Mesenchymal stem cell (in vitro differentiated cells and primary cell): ENCODE measurements around the gene MCM3AP.
A peak's percentile ranks its signal among the peaks of the same experiment; 100 is the strongest.

Experiments
- DNase-seq: peaks from one replicate; pipeline ENCODE4 v3.0.0-alpha.2; 2013
- H2AFZ ChIP-seq: one replicate; pipeline ENCODE4 v1.6.1; 2013; ENCODE audit warnings: low read depth, mild to moderate bottlenecking, control low read depth, inconsistent platforms, low read length, moderate library complexity
- H2AK5ac ChIP-seq: 2 replicates; pipeline ENCODE4 v1.6.1; 2013; ENCODE audit warnings: low read length, moderate library complexity, mild to moderate bottlenecking, inconsistent platforms; ENCODE audit not compliant: severe bottlenecking
- H2BK120ac ChIP-seq: one replicate; pipeline ENCODE4 v1.6.1; 2013; ENCODE audit warnings: low read depth, mild to moderate bottlenecking, inconsistent platforms, low read length, moderate library complexity
- H2BK12ac ChIP-seq, 2 experiments: one replicate each; pipeline ENCODE4 v1.6.1; 2013; ENCODE audit warnings: inconsistent platforms in 2 of 2, low read length in 2 of 2, mild to moderate bottlenecking in 2 of 2, moderate library complexity in 2 of 2, control low read depth in 1 of 2
- H2BK15ac ChIP-seq: one replicate; pipeline ENCODE4 v1.6.1; 2013; ENCODE audit warnings: mild to moderate bottlenecking, low read depth, inconsistent platforms; ENCODE audit not compliant: poor library complexity, severe bottlenecking
- H2BK5ac ChIP-seq: 2 replicates; pipeline ENCODE4 v1.6.1; 2013; ENCODE audit warnings: low read depth, mild to moderate bottlenecking, low read length, control low read depth, inconsistent platforms; ENCODE audit not compliant: poor library complexity, severe bottlenecking
- H3K14ac ChIP-seq, 2 experiments: one replicate each; pipeline ENCODE4 v1.6.1; 2013; ENCODE audit warnings: inconsistent platforms in 2 of 2, low read length in 2 of 2, control low read depth in 1 of 2, mild to moderate bottlenecking in 1 of 2, moderate library complexity in 1 of 2
- H3K18ac ChIP-seq, 2 experiments: one replicate each; pipeline ENCODE4 v1.6.1; 2013; ENCODE audit warnings: inconsistent platforms in 2 of 2, low read length in 2 of 2, control low read depth in 1 of 2, low read depth in 1 of 2, mild to moderate bottlenecking in 1 of 2
- H3K23ac ChIP-seq, 2 experiments: one replicate each; pipeline ENCODE4 v1.6.1; 2013; ENCODE audit warnings: inconsistent platforms in 2 of 2, low read length in 2 of 2, mild to moderate bottlenecking in 2 of 2, moderate library complexity in 2 of 2, control low read depth in 1 of 2
- H3K27ac ChIP-seq: 2 replicates; pipeline ENCODE4 v1.5.1; 2013; ENCODE audit warnings: mild to moderate bottlenecking, moderate library complexity, low read length, control low read depth, inconsistent platforms; ENCODE audit not compliant: poor library complexity, severe bottlenecking
- H3K27me3 ChIP-seq, 2 experiments: 2 replicates each; pipeline versions ENCODE4 v1.6.1 to v1.7.0; 2013; ENCODE audit warnings: low read length in 2 of 2, mild to moderate bottlenecking in 2 of 2, moderate library complexity in 2 of 2, control low read depth in 1 of 2, inconsistent platforms in 1 of 2; ENCODE audit not compliant: control insufficient read depth in 1 of 2, insufficient read depth in 1 of 2
- H3K36me3 ChIP-seq, 2 experiments: 2 replicates each; pipeline versions ENCODE4 v1.6.1 to v1.7.0; 2013; ENCODE audit warnings: low read length in 2 of 2, control low read depth in 1 of 2, inconsistent platforms in 1 of 2, low read depth in 1 of 2, mild to moderate bottlenecking in 1 of 2; ENCODE audit not compliant: insufficient read depth in 2 of 2, control insufficient read depth in 1 of 2
- H3K4ac ChIP-seq, 2 experiments: one replicate each; pipeline ENCODE4 v1.6.1; 2013; ENCODE audit warnings: inconsistent platforms in 2 of 2, low read length in 2 of 2, mild to moderate bottlenecking in 2 of 2, moderate library complexity in 2 of 2, control low read depth in 1 of 2, low read depth in 1 of 2
- H3K4me1 ChIP-seq: 2 replicates; pipeline ENCODE4 v1.6.1; 2013; ENCODE audit warnings: low read depth, low read length, control low read depth; ENCODE audit not compliant: control insufficient read depth, insufficient read depth
- H3K4me2 ChIP-seq: 2 replicates; pipeline ENCODE4 v1.6.1; 2013; ENCODE audit warnings: low read length, mild to moderate bottlenecking, inconsistent platforms; ENCODE audit not compliant: poor library complexity, severe bottlenecking
- H3K4me3 ChIP-seq, 2 experiments: 2 replicates each; pipeline versions ENCODE4 v1.5.1 to v1.7.0; 2013; ENCODE audit warnings: low read length in 2 of 2, mild to moderate bottlenecking in 2 of 2, control low read depth in 1 of 2, low read depth in 1 of 2; ENCODE audit not compliant: insufficient read depth in 1 of 2
- H3K79me1 ChIP-seq: replicated peaks from 2 replicates; pipeline ENCODE4 v1.6.1; 2013; ENCODE audit warnings: mild to moderate bottlenecking, control low read depth, low read length, inconsistent platforms; ENCODE audit not compliant: poor library complexity, severe bottlenecking
- H3K9ac ChIP-seq: 2 replicates; pipeline ENCODE4 v1.7.0; 2013; ENCODE audit warnings: mild to moderate bottlenecking, low read length, moderate library complexity
- H3K9me3 ChIP-seq: 2 replicates; pipeline ENCODE4 v1.7.0; 2013; ENCODE audit warnings: mild to moderate bottlenecking, low read length; ENCODE audit not compliant: control insufficient read depth
- H4K8ac ChIP-seq: one replicate; pipeline ENCODE4 v1.6.1; 2013; ENCODE audit warnings: inconsistent platforms, mild to moderate bottlenecking, low read length, moderate library complexity
- H4K91ac ChIP-seq: one replicate; pipeline ENCODE4 v1.6.1; 2013; ENCODE audit warnings: mild to moderate bottlenecking, low read length, inconsistent platforms
- WGBS: methylation state at CpG from one replicate; pipeline ENCODE4 v1.1.7; 2013; ENCODE audit warnings: mixed read lengths; 5-methylcytosine and 5-hydroxymethylcytosine counted together

MCM3AP gene

GRCh38 chr21:46191257-46191685 is 94.1 kb downstream of the MCM3AP start:
- no peaks in the 10 kb centered on the region for H3K27me3 ChIP-seq
- H3K79me1 ChIP-seq = peaks cover 16% of the 10 kb centered on the region

DNA sequence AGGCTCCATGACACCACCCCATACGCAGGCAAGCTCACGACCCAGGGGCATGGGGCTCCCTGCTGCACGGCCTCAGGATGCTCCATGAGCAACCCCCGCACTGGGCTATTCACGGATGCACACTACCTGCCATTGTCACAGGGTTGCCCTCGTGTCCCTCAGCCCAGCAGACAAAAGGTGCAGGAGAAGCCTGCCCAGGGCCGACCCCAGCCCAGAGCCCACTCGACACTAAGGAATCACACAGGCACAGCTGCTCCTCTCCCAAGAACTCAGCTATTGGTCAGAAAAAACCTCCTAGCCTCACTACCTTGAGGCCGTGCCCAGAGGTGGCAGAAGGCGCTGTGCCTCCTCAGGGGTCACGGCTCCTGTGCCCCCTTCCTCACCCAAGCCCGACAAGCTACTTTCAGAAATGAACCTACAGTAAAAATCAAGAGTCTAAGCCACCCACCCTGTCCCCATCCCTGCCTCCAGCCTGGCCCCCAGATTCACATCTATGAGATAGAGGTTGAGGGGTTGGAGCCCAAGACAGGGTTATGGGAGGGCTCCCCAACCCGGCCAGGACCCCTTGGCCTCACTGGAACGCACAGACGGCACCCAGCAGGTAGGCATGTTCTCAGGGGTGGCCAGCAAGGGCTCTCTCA is 94.8 kb downstream of the MCM3AP start:
- peak overlapping the region; percentile 87 for H2BK15ac ChIP-seq
- no peak overlapping the region for H4K8ac ChIP-seq
- no peaks in the 10 kb centered on the region for H3K9me3 ChIP-seq
- H2AK5ac ChIP-seq = no peak overlapping the region
- 96% methylated on average over 14 of the region's 15 CpGs for WGBS
- H3K23ac ChIP-seq = peak overlapping the region in 1 of 2 experiments; percentile 35
- H3K27ac ChIP-seq = no peak overlapping the region
- H2BK12ac ChIP-seq = peak overlapping the region; percentile 28 to 70
- peak overlapping the region; percentile 58 for H4K91ac ChIP-seq
- peak overlapping the region; percentile 80 for H3K9ac ChIP-seq
- H3K36me3 ChIP-seq = peaks cover 64 to 80% of the 10 kb centered on the region in 2 experiments
- H3K4me2 ChIP-seq = no peak overlapping the region
- H2BK5ac ChIP-seq = no peak overlapping the region
- H3K27me3 ChIP-seq = no peaks in the 10 kb centered on the region
- H3K79me1 ChIP-seq = peaks cover 15% of the 10 kb centered on the region
- H3K18ac ChIP-seq = peak overlapping the region; percentile 61 to 69
- no peak for DNase-seq
- H2BK120ac ChIP-seq = peak overlapping the region; percentile 23
- no peak overlapping the region for H2AFZ ChIP-seq
- peak overlapping the region in 1 of 2 experiments; percentile 49 for H3K4ac ChIP-seq
- peak overlapping the region in 1 of 2 experiments; percentile 51 for H3K14ac ChIP-seq
- no peak overlapping the region for H3K4me3 ChIP-seq
- H3K4me1 ChIP-seq = peaks cover 30% of the 10 kb centered on the region

More at GRCh38 chr21:46191257-46191685, 94.1 kb downstream of the MCM3AP start:
- H3K4ac ChIP-seq = peak overlapping the region in 1 of 2 experiments; percentile 9
- H3K4me2 ChIP-seq = no peak overlapping the region
- H3K4me3 ChIP-seq = no peak overlapping the region
- no peak overlapping the region for H2BK15ac ChIP-seq
- H2BK12ac ChIP-seq = peak overlapping the region in 1 of 2 experiments; percentile 17
- no peak overlapping the region for H2AK5ac ChIP-seq
- peak overlapping the region; percentile 80 for H3K9ac ChIP-seq
- H2BK5ac ChIP-seq = no peak overlapping the region
- H3K18ac ChIP-seq = peak overlapping the region in 1 of 2 experiments; percentile 75
- H2BK120ac ChIP-seq = no peak overlapping the region
- 84% methylated on average over 4 of the region's 4 CpGs for WGBS
- peaks cover 70 to 87% of the 10 kb centered on the region in 2 experiments for H3K36me3 ChIP-seq
- no peak overlapping the region for H2AFZ ChIP-seq
- H3K23ac ChIP-seq = no peak overlapping the region
- no peak overlapping the region for H3K14ac ChIP-seq
- H3K9me3 ChIP-seq = no peaks in the 10 kb centered on the region
- H3K4me1 ChIP-seq = peaks cover 30% of the 10 kb centered on the region
- peak overlapping the region; percentile 52 for H4K8ac ChIP-seq
- H3K27ac ChIP-seq = no peak overlapping the region
- DNase-seq = peak; percentile 86
- peak overlapping the region; percentile 5 for H4K91ac ChIP-seq

DNA sequence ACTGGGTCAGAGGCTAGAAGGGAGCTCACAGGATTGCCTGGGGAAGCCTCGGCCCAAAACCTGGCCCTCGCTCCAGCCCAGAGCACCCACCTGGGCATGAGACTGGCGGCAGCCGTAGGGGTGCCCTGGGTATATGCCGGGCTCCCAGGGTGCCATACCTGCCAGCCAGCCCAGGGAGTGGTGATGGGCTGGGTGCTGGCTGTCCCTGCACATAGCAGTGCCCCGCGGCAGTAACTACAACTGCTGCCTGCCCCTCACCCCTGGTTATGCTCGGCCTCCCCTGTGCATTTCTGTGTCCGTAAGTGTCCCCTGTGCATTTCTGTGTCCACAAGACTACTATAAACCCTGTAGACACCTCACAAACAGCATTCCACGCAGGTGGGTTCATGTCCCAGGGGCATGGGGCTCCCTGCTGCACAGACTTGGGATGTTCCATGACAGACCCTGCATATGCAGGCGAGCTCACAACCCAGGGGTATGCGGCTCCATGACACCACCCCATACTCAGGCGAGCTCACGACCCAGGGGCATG is 95.4 kb downstream of the MCM3AP start:
- H4K8ac ChIP-seq = no peak overlapping the region
- no peak overlapping the region for H2AK5ac ChIP-seq
- H3K14ac ChIP-seq = peak overlapping the region in 1 of 2 experiments; percentile 19
- no peak overlapping the region for H2BK120ac ChIP-seq
- no peak overlapping the region for H4K91ac ChIP-seq
- peaks cover 15% of the 10 kb centered on the region for H3K79me1 ChIP-seq
- peak overlapping the region; percentile 28 for H2BK15ac ChIP-seq
- no peak overlapping the region for H3K4ac ChIP-seq
- no peak overlapping the region for H3K23ac ChIP-seq
- H3K27me3 ChIP-seq = no peaks in the 10 kb centered on the region
- peak overlapping the region in 1 of 2 experiments; percentile 45 for H2BK12ac ChIP-seq
- H3K4me2 ChIP-seq = no peak overlapping the region
- H3K36me3 ChIP-seq = peaks cover 58 to 74% of the 10 kb centered on the region in 2 experiments
- DNase-seq = no peak
- no peak overlapping the region for H2BK5ac ChIP-seq
- no peaks in the 10 kb centered on the region for H3K9me3 ChIP-seq
- H3K4me3 ChIP-seq = no peak overlapping the region
- H3K27ac ChIP-seq = no peak overlapping the region
- no peak overlapping the region for H2AFZ ChIP-seq
- peaks cover 30% of the 10 kb centered on the region for H3K4me1 ChIP-seq
- 97% methylated on average over 14 of the region's 14 CpGs for WGBS
- peak overlapping the region; percentile 3 to 48 for H3K18ac ChIP-seq
- H3K9ac ChIP-seq = peak overlapping the region; percentile 80

GRCh38 chr21:46189213-46189958 is 96.0 kb downstream of the MCM3AP start:
- no peak overlapping the region for H3K14ac ChIP-seq
- WGBS = 65% methylated on average over 8 of the region's 9 CpGs
- no peak overlapping the region for H2BK120ac ChIP-seq
- H3K4me3 ChIP-seq = no peak overlapping the region
- H3K4me2 ChIP-seq = no peak overlapping the region
- peaks cover 10% of the 10 kb centered on the region for H3K79me1 ChIP-seq
- H3K4me1 ChIP-seq = peaks cover 30% of the 10 kb centered on the region
- H3K27ac ChIP-seq = no peak overlapping the region
- peak overlapping the region; percentile 8 to 49 for H2BK12ac ChIP-seq
- peak overlapping the region; percentile 3 to 31 for H3K18ac ChIP-seq
- H3K23ac ChIP-seq = peak overlapping the region in 1 of 2 experiments; percentile 51
- no peak overlapping the region for H3K4ac ChIP-seq
- H2BK5ac ChIP-seq = no peak overlapping the region
- peak; percentile 61 for DNase-seq
- no peaks in the 10 kb centered on the region for H3K27me3 ChIP-seq
- no peak overlapping the region for H2AFZ ChIP-seq
- H2AK5ac ChIP-seq = no peak overlapping the region
- H3K9me3 ChIP-seq = no peaks in the 10 kb centered on the region
- H3K36me3 ChIP-seq = peaks cover 51 to 68% of the 10 kb centered on the region in 2 experiments
- peak overlapping the region; percentile 72 for H3K9ac ChIP-seq
- peak overlapping the region; percentile 20 for H4K91ac ChIP-seq
- peak overlapping the region; percentile 74 for H4K8ac ChIP-seq
- H2BK15ac ChIP-seq = no peak overlapping the region
